ENCODE measurements around the gene GRIN2A. TPM values are rescaled to one million over a fixed set of nuclear protein-coding genes. Genes with fewer than 3 reads are reported as not detected.

Gene GRIN2A
- total and polyA plus RNA-seq, 8 donors = 0.06 to 9.8 (median 0.86) TPM

DNA sequence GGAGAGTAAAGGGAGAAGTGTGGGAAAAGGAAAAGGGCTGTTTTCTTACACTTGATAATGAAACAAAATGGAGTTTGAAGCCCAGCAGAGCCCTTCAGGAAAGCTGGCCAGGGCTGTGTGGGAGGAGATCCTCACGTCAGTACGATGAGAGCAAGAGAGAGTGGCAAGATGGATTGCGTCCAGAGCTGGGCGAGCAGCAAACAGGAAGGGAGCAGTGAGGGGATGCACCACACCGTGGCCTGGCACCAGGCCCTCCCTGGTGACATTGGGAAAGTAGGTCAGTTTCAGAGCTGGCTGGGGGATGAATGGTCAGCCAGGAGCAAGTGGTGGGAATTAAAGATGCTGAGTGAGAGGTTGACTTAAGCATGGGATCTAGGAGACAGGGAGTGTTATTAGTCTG, 273.6 kb downstream of the GRIN2A start:
- WGBS, 5 donors = 32 to 56% (median 48%) methylated on average over 5 of the region's 5 CpGs
- intact Hi-C loops (cut with DNase I; ENCODE audit: low total_unique reads) = no loop called here

DNA sequence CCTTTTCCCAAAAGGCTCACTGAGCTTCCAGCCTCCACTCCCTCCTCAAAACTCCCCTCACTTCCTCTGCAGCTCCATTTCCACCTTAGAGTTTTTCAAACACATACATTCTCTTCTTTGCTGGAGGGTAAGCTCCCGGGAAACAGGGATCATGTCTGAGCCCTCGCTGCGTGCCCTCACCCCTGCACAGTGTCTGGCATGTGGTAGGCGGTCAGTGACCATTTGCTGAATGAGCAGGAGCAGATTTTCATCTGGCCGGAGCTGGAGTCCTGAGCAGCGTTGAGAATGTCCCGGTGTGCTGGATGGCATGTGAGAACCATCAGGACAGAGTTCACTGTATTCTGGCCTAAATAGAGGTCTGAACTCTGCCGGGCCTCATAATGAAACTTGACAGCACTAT, 274.5 kb downstream of the GRIN2A start:
- Histone ChIP-seq H3K9me3 (no peaks in the 10 kb centered on the region), H3K4me3 (no peak overlapping the region), H3K36me3 (no peaks in the 10 kb centered on the region), H3K4me1 (no peaks in the 10 kb centered on the region), H3K27me3 (no peaks in the 10 kb centered on the region), H3K27ac (no peak overlapping the region)
- WGBS, 5 donors = 58 to 83% (median 79%) methylated on average over 8 of the region's 8 CpGs
- no peak for DNase-seq
- intact Hi-C loops (cut with DNase I; ENCODE audit: low total_unique reads) = no loop called here
- no peak for TF ChIP-seq POLR2AphosphoS5 (IDR thresholded peaks at IDR 0.05)
- TF ChIP-seq EP300 (IDR thresholded peaks at IDR 0.05) = no peak
- no peak for TF ChIP-seq POLR2A (IDR thresholded peaks at IDR 0.05)
- TF ChIP-seq, protein P1, sequence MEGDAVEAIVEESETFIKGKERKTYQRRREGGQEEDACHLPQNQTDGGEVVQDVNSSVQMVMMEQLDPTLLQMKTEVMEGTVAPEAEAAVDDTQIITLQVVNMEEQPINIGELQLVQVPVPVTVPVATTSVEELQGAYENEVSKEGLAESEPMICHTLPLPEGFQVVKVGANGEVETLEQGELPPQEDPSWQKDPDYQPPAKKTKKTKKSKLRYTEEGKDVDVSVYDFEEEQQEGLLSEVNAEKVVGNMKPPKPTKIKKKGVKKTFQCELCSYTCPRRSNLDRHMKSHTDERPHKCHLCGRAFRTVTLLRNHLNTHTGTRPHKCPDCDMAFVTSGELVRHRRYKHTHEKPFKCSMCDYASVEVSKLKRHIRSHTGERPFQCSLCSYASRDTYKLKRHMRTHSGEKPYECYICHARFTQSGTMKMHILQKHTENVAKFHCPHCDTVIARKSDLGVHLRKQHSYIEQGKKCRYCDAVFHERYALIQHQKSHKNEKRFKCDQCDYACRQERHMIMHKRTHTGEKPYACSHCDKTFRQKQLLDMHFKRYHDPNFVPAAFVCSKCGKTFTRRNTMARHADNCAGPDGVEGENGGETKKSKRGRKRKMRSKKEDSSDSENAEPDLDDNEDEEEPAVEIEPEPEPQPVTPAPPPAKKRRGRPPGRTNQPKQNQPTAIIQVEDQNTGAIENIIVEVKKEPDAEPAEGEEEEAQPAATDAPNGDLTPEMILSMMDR (IDR thresholded peaks at IDR 0.05) = no peak

More for the DNA sequence above, 273.6 kb downstream of the GRIN2A start:
- no peaks in the 10 kb centered on the region for H3K4me1 ChIP-seq
- H3K4me3 ChIP-seq = no peak overlapping the region
- no peaks in the 10 kb centered on the region for H3K36me3 ChIP-seq
- TF ChIP-seq, protein P1 (IDR thresholded peaks at IDR 0.05) = no peak
- no peak for TF ChIP-seq EP300 (IDR thresholded peaks at IDR 0.05)
- no peak for TF ChIP-seq POLR2A (IDR thresholded peaks at IDR 0.05)
- TF ChIP-seq POLR2AphosphoS5 (IDR thresholded peaks at IDR 0.05) = no peak
- no peak overlapping the region for H3K27ac ChIP-seq
- H3K27me3 ChIP-seq = no peaks in the 10 kb centered on the region
- H3K9me3 ChIP-seq = no peaks in the 10 kb centered on the region
- DNase-seq = peak in 1 of 2 donors; percentile 7

DNA sequence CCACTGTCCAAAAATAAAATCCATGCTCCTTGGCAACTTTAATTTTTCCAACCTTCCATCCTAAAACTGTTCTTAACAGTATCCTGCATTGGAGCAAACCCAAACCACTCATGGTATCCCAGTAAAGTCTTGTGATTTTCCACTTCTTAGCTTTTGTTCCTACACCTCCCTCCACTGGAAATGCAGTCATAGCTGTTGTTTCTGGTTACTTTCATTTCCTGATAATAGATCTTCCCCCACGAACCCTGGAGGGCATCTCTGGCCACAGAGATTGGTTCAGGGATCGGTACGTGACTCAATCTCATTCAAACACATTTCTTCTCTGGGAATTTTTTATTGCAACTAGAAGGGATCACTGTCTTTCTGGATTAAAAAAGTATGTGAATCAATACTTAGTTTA, 276.0 kb downstream of the GRIN2A start:
- Histone ChIP-seq H3K4me3 (no peak overlapping the region), H3K9me3 (no peaks in the 10 kb centered on the region), H3K36me3 (no peaks in the 10 kb centered on the region), H3K27me3 (no peaks in the 10 kb centered on the region), H3K4me1 (no peaks in the 10 kb centered on the region), H3K27ac (no peak overlapping the region)
- intact Hi-C loops (cut with DNase I; ENCODE audit: low total_unique reads) = no loop called here
- 62 to 68% (median 66%) methylated on average over 3 of the region's 3 CpGs for WGBS, 5 donors
- DNase-seq = no peak
- TF ChIP-seq, protein P1 (IDR thresholded peaks at IDR 0.05) = no peak
- TF ChIP-seq EP300 (IDR thresholded peaks at IDR 0.05) = no peak

DNA sequence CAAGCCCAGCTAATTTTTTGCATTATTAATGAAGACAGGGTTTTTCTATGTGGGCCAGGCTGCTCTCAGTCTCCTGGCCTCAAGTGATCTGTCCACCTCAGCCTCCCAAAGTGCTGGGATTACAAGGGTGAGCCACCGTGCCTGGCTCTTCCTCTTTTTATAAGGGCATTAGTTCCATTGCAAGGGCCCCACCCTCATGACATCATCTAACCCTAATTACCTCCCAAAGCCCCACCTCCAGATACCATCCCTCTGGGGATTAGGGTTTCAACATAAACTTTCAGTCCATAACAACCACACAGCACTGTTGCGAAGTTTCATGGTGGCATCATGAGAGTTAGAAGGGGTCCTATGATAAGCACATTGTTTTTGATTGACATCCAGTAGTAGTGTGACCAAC, 277.7 kb downstream of the GRIN2A start:
- H3K4me3 ChIP-seq = no peak overlapping the region
- H3K27me3 ChIP-seq = no peaks in the 10 kb centered on the region
- TF ChIP-seq POLR2A (IDR thresholded peaks at IDR 0.05) (no peak), POLR2AphosphoS5 (IDR thresholded peaks at IDR 0.05) (no peak)
- intact Hi-C loops (cut with DNase I; ENCODE audit: low total_unique reads) = no loop called here
- no peak for DNase-seq
- H3K36me3 ChIP-seq = no peaks in the 10 kb centered on the region
- no peak overlapping the region for H3K27ac ChIP-seq
- no peaks in the 10 kb centered on the region for H3K9me3 ChIP-seq
- WGBS, 5 donors = 79 to 92% (median 86%) methylated on average over 2 of the region's 2 CpGs
- no peaks in the 10 kb centered on the region for H3K4me1 ChIP-seq

DNA sequence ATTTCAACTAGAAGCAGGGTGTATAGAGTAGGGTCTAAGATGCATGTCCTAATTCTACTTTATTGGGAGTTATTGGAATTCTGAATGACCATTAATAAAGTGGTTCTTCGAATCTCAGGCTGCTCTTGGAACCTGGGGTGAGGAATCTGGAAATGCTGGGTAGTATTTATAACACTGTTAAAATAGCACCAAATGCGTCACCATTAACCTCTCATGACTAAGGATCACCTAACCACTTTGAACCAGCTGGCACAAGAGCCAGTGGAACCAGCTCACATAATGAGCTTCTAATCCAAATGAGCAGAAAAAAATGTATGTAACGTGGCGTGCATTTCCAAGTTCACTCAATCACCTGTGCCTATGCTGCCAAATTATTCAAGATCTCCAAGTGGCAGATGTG, 281.7 kb downstream of the GRIN2A start:
- intact Hi-C loops (cut with DNase I; ENCODE audit: low total_unique reads) = no loop called here
- H3K4me1 ChIP-seq = no peaks in the 10 kb centered on the region

More for the DNA sequence above, 281.7 kb downstream of the GRIN2A start:
- Histone ChIP-seq H3K36me3 (no peaks in the 10 kb centered on the region), H3K27me3 (no peaks in the 10 kb centered on the region), H3K4me3 (no peak overlapping the region), H3K9me3 (no peaks in the 10 kb centered on the region), H3K27ac (no peak overlapping the region)
- TF ChIP-seq POLR2A (IDR thresholded peaks at IDR 0.05) = no peak
- TF ChIP-seq EP300 (IDR thresholded peaks at IDR 0.05) = no peak
- no peak for TF ChIP-seq POLR2AphosphoS5 (IDR thresholded peaks at IDR 0.05)
- TF ChIP-seq, protein P1 (IDR thresholded peaks at IDR 0.05) = no peak
- DNase-seq = no peak
- 71 to 81% (median 77%) methylated on average over 4 of the region's 4 CpGs for WGBS, 5 donors
